ENCODE measurements around the gene UCMA. TPM values are rescaled to one million over a fixed set of nuclear protein-coding genes. Genes with fewer than 3 reads are reported as not detected.

Gene UCMA
- total RNA-seq, 2 experiments from 2014 or later: not detected

GRCh38 chr10:13231808-13232207, 2.4 kb downstream of the UCMA start:
- DNase-seq (ENCODE audit: low spot score): no peak
- no peak overlapping the region for H3K4me3 ChIP-seq (ENCODE audit: low read depth, low read length, poor library complexity, severe bottlenecking)
- H3K27ac ChIP-seq (ENCODE audit: low read depth, low read length, poor library complexity, severe bottlenecking): no peak overlapping the region
- no peaks in the 10 kb centered on the region for H4K20me1 ChIP-seq (ENCODE audit: insufficient read depth, low read length)
- no TSS peak for BruUV-seq (replicated peaks)
- H3K9me2 ChIP-seq (ENCODE audit: insufficient read depth, low read length): no peaks in the 10 kb centered on the region
- H3K4me1 ChIP-seq (ENCODE audit: insufficient read depth, low read length, poor library complexity, severe bottlenecking): no peaks in the 10 kb centered on the region
- TF ChIP-seq, protein P1, sequence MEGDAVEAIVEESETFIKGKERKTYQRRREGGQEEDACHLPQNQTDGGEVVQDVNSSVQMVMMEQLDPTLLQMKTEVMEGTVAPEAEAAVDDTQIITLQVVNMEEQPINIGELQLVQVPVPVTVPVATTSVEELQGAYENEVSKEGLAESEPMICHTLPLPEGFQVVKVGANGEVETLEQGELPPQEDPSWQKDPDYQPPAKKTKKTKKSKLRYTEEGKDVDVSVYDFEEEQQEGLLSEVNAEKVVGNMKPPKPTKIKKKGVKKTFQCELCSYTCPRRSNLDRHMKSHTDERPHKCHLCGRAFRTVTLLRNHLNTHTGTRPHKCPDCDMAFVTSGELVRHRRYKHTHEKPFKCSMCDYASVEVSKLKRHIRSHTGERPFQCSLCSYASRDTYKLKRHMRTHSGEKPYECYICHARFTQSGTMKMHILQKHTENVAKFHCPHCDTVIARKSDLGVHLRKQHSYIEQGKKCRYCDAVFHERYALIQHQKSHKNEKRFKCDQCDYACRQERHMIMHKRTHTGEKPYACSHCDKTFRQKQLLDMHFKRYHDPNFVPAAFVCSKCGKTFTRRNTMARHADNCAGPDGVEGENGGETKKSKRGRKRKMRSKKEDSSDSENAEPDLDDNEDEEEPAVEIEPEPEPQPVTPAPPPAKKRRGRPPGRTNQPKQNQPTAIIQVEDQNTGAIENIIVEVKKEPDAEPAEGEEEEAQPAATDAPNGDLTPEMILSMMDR (conservative IDR thresholded peaks at IDR 0.05; ENCODE audit: low read length): no peak
- TF ChIP-seq EZH2phosphoT487 (IDR thresholded peaks at IDR 0.05; ENCODE audit: borderline replicate concordance, low read depth, low read length): no peak
- no peaks in the 10 kb centered on the region for H3K36me3 ChIP-seq (ENCODE audit: insufficient read depth, low read length)
- CTCF ChIA-PET (ENCODE audit: unreplicated experiment): interaction anchor here (0.5 kb wide), 1 partner anchor 601 kb away, joined by 5 read pairs; no protein-coding TSS in a partner anchor
- intact Hi-C loops (cut with micrococcal nuclease; ENCODE audit: unreplicated experiment): no loop called here
- H3K4me2 ChIP-seq (ENCODE audit: low read length): no peak overlapping the region
- no peaks in the 10 kb centered on the region for H3K9me3 ChIP-seq (ENCODE audit: low read length)
- H3K79me2 ChIP-seq (ENCODE audit: insufficient read depth, low read depth, low read length): no peaks in the 10 kb centered on the region
- POLR2A ChIA-PET: interaction anchor here (0.6 to 1.9 kb wide), 2 partner anchors 23 to 38 kb away, joined by 3 to 5 read pairs; no protein-coding TSS in a partner anchor
- no peak overlapping the region for H2AFZ ChIP-seq (ENCODE audit: low read length)

DNA sequence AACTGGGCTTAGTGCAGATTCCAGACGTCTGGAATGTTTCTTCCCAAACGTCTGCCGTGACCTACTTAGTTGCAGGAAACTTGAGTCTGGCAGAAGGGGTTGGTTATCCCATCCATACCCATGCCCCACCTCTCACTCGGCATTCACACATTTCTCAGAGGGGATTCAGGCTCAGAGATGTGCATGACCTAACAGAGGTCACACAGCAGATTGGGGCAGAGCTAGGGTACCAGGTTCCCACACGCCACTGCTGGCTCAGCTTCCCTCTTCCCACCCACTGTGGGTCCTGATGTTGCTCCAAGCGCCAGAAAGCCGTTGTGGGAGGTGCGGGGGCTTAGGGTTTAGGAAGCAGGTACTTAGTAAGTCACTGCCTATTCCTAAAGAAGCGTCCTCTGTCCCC, 3.0 kb downstream of the UCMA start:
- DNase-seq (ENCODE audit: low spot score): no peak
- Histone ChIP-seq H3K36me3 (ENCODE audit: insufficient read depth, low read length) (no peaks in the 10 kb centered on the region), H3K9me2 (ENCODE audit: insufficient read depth, low read length) (no peaks in the 10 kb centered on the region), H3K79me2 (ENCODE audit: insufficient read depth, low read depth, low read length) (no peaks in the 10 kb centered on the region), H4K20me1 (ENCODE audit: insufficient read depth, low read length) (no peaks in the 10 kb centered on the region), H3K27ac (ENCODE audit: low read depth, low read length, poor library complexity, severe bottlenecking) (no peak overlapping the region), H2AFZ (ENCODE audit: low read length) (no peak overlapping the region), H3K4me1 (ENCODE audit: insufficient read depth, low read length, poor library complexity, severe bottlenecking) (no peaks in the 10 kb centered on the region), H3K9me3 (ENCODE audit: low read length) (no peaks in the 10 kb centered on the region), H3K4me2 (ENCODE audit: low read length) (no peak overlapping the region), H3K4me3 (ENCODE audit: low read depth, low read length, poor library complexity, severe bottlenecking) (no peak overlapping the region)
- ChIA-PET CTCF (ENCODE audit: unreplicated experiment) (interaction anchor here (0.5 kb wide), 1 partner anchor 600 kb away, joined by 5 read pairs; no protein-coding TSS in a partner anchor), POLR2A (interaction anchor here (0.6 to 1.9 kb wide), 2 partner anchors 23 to 37 kb away, joined by 3 to 5 read pairs; no protein-coding TSS in a partner anchor)
- TF ChIP-seq, protein P1 (conservative IDR thresholded peaks at IDR 0.05; ENCODE audit: low read length): no peak
- no peak for TF ChIP-seq EZH2phosphoT487 (IDR thresholded peaks at IDR 0.05; ENCODE audit: borderline replicate concordance, low read depth, low read length)
- intact Hi-C loops (cut with micrococcal nuclease; ENCODE audit: unreplicated experiment): no loop called here
- BruUV-seq (replicated peaks): no TSS peak

DNA sequence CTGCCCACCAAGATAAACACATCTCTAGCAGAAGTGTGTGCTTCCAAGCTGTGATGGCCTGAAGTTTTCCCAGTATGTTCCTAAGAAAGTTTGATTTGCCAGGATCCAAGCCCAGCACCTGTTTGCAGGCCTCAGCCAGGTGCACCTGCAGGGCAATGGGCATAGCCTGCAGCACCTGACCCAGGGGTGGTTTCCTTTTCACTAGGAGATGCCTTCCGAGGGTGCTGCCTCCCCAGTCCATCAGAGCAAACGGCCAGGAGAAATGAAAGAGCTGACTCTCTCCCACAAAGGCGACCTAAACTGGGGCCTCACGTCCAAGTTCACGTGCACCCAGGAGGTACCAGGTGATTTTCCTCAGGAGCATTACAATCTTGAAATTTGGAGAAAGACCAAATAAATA, 7.1 kb downstream of the UCMA start:
- Histone ChIP-seq H4K20me1 (ENCODE audit: insufficient read depth, low read length) (no peaks in the 10 kb centered on the region), H3K36me3 (ENCODE audit: insufficient read depth, low read length) (no peaks in the 10 kb centered on the region), H3K79me2 (ENCODE audit: insufficient read depth, low read depth, low read length) (no peaks in the 10 kb centered on the region), H2AFZ (ENCODE audit: low read length) (no peak overlapping the region), H3K27ac (ENCODE audit: low read depth, low read length, poor library complexity, severe bottlenecking) (no peak overlapping the region), H3K9me3 (ENCODE audit: low read length) (no peaks in the 10 kb centered on the region), H3K4me3 (ENCODE audit: low read depth, low read length, poor library complexity, severe bottlenecking) (no peak overlapping the region), H3K4me1 (ENCODE audit: insufficient read depth, low read length, poor library complexity, severe bottlenecking) (no peaks in the 10 kb centered on the region), H3K4me2 (ENCODE audit: low read length) (no peak overlapping the region), H3K9me2 (ENCODE audit: insufficient read depth, low read length) (no peaks in the 10 kb centered on the region)
- no peak for DNase-seq (ENCODE audit: low spot score)
- BruUV-seq (replicated peaks): no TSS peak
- intact Hi-C loops (cut with micrococcal nuclease; ENCODE audit: unreplicated experiment): no loop called here
- CTCF ChIA-PET (ENCODE audit: unreplicated experiment): no interaction called here
- POLR2A ChIA-PET: interaction anchor here (0.7 to 1.8 kb wide), 4 partner anchors 18 to 75 kb away, joined by 3 to 5 read pairs (median 4); no protein-coding TSS in a partner anchor
- no peak for TF ChIP-seq EZH2phosphoT487 (IDR thresholded peaks at IDR 0.05; ENCODE audit: borderline replicate concordance, low read depth, low read length)
- TF ChIP-seq, protein P1 (conservative IDR thresholded peaks at IDR 0.05; ENCODE audit: low read length): no peak
